ENCODE measurements around the gene SPPL2C. TPM values are rescaled to one million over a fixed set of nuclear protein-coding genes. Genes with fewer than 3 reads are reported as not detected.
"Not testable (repeated sequence)": the region's sequence is repeated elsewhere in the genome, so short reads cannot be mapped to it uniquely, and the experiment has no call there.

Gene SPPL2C
- total RNA-seq, 2 experiments from 2014 or later: not detected

DNA sequence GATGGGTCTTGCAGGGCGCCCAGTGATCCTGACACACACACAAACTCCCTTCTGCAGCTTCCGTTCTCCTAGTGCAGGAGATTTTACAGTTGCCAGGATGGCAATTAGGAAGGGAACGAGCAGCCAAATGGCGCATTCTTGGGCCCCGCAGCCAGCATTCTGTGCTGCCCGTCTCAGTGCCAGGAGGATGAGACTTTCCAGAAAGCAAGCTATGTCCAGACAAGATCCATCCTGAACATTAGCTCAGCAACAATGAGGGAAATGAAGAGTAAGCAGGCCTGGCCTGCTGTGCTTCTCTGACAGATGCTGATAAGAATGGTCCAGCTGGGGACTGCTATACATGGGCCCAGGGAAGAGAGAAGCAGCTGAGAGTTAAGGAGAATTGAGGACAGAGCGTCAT, 16.5 kb downstream of the SPPL2C start:
- Mint-ChIP-seq H3K4me1 (peaks cover 7% of the 10 kb centered on the region), H3K4me3 (no peak overlapping the region), H3K9me3 (ENCODE audit: low read depth) (no peaks in the 10 kb centered on the region), H3K27ac (no peak overlapping the region), H3K27me3 (peaks cover 51% of the 10 kb centered on the region), H3K36me3 (no peaks in the 10 kb centered on the region)
- ATAC-seq (no peak), DNase-seq (no peak)
- CTCF ChIA-PET: interaction anchor here (1.5 kb wide), 1 partner anchor 9 kb away, joined by 5 read pairs; no protein-coding TSS in a partner anchor

DNA sequence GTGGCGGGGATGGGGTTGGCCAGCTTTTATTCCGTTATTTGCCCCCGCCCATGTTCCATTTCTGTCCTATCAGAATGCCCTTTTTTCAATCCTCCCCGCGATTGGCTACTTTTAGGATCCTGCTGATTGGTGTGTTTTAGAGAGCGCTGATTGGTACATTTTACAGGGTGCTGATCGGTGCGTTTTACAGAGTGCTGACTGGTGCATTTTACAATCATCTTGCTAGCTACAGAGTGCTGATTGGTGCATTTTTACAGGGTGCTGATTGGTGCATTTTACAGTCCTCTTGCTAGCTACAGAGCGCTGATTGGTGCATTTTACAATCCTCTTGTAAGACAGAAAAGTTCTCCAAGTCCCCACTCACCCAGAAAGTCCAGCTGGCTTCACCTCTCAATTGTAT, 17.4 kb downstream of the SPPL2C start:
- H3K36me3 Mint-ChIP-seq; ATAC-seq; H3K4me3 Mint-ChIP-seq; H3K27ac Mint-ChIP-seq; H3K4me1 Mint-ChIP-seq; DNase-seq; H3K9me3 Mint-ChIP-seq (ENCODE audit: low read depth): not testable (repeated sequence)
- CTCF ChIA-PET: interaction anchor here (1.5 kb wide), 1 partner anchor 10 kb away, joined by 5 read pairs; no protein-coding TSS in a partner anchor
- peaks cover 57% of the 10 kb centered on the region for H3K27me3 Mint-ChIP-seq

DNA sequence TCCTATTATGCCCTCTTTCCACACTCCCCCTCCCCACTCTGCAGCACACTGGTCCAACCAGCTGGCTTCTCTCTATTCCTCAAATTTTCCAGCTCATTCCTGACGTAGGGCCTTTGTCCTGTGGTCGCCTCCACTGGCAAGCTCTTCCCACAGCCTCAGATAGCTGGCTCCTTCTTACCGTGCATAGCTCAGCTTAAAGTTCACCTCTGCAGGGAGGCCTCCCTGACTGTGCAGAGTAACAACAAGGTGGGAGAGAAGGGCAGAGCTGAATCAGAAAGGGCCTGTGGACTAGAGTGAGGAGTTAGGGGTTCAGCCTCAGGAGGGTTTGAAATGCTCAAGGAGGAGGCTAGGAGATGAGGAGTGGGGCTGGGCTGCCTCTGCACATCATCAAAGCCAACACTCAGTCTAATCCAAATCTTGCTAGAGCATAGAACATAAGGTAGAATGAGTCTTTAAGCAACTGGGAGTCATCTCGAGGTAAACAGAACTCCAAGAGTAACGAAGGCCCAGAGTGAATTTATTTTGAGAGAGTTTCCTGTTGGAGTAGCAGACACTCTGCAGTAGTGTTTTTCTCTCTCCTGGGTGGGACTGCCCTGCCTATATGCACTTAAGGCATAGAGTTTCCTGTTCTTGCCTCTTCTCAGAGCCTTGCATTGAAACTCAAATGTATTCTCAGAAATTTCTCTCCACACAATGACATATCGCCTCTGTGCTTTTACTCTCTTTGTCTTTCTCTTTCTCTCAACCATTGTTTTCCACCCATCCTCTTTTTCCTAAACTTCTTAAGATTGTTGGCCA, 19.4 kb downstream of the SPPL2C start:
- no peak for ATAC-seq
- Mint-ChIP-seq H3K9me3 (ENCODE audit: low read depth) (no peaks in the 10 kb centered on the region), H3K27ac (no peak overlapping the region)

GRCh38 chr17:45867171-45867570, 22.5 kb downstream of the SPPL2C start:
- Mint-ChIP-seq H3K4me1 (peaks cover 13% of the 10 kb centered on the region), H3K9me3 (ENCODE audit: low read depth) (no peaks in the 10 kb centered on the region), H3K27me3 (peaks cover 41% of the 10 kb centered on the region), H3K36me3 (no peaks in the 10 kb centered on the region), H3K4me3 (no peak overlapping the region), H3K27ac (no peak overlapping the region)
- ATAC-seq (no peak), DNase-seq (no peak)
- CTCF ChIA-PET: no interaction called here

More for the DNA sequence above, 19.4 kb downstream of the SPPL2C start:
- Mint-ChIP-seq H3K4me3 (no peak overlapping the region), H3K27me3 (peaks cover 52% of the 10 kb centered on the region), H3K36me3 (no peaks in the 10 kb centered on the region), H3K4me1 (peaks cover 7% of the 10 kb centered on the region)
- CTCF ChIA-PET: interaction anchor here (1.1 kb wide), 1 partner anchor 85 kb away, joined by 3 read pairs; no protein-coding TSS in a partner anchor
- no peak for DNase-seq

DNA sequence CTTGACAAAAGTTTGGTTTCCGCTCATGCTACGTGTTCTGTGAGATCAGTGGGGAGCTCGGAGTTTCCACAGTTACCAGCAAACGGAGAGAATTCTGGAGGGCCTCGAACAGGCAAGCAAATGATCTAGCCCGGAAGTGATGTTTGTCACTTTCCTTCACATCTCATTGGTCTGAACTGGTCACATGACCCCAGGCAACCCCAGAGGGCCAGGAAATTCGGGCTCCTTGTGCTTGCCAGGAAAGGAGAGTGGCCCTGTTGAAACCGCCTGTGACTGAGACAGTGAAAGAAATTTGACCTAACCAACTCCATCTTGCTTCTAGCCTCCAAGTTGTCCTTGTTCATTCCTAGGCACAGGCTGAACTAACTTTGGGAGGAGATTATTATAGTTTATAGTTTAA, 23.0 kb downstream of the SPPL2C start:
- peaks cover 37% of the 10 kb centered on the region for H3K27me3 Mint-ChIP-seq
- ATAC-seq: no peak
- CTCF ChIA-PET: no interaction called here

GRCh38 chr17:45868276-45868675, 23.6 kb downstream of the SPPL2C start:
- H3K27ac Mint-ChIP-seq: no peak overlapping the region
- peaks cover 14% of the 10 kb centered on the region for H3K4me1 Mint-ChIP-seq
- CTCF ChIA-PET: no interaction called here
- ATAC-seq (no peak), DNase-seq (no peak)
- no peaks in the 10 kb centered on the region for H3K36me3 Mint-ChIP-seq
- H3K4me3 Mint-ChIP-seq: no peak overlapping the region
- peaks cover 33% of the 10 kb centered on the region for H3K27me3 Mint-ChIP-seq
- H3K9me3 Mint-ChIP-seq (ENCODE audit: low read depth): no peaks in the 10 kb centered on the region

More for the DNA sequence above, 23.0 kb downstream of the SPPL2C start:
- no peak for DNase-seq
- Mint-ChIP-seq H3K27ac (no peak overlapping the region), H3K9me3 (ENCODE audit: low read depth) (no peaks in the 10 kb centered on the region), H3K4me3 (no peak overlapping the region), H3K4me1 (peaks cover 13% of the 10 kb centered on the region), H3K36me3 (no peaks in the 10 kb centered on the region)

GRCh38 chr17:45869676-45870341, 25.1 kb downstream of the SPPL2C start:
- CTCF ChIA-PET: interaction anchor here (0.6 kb wide), 1 partner anchor 112 kb away, joined by 3 read pairs; no protein-coding TSS in a partner anchor
- no peak overlapping the region for H3K4me3 Mint-ChIP-seq
- H3K36me3 Mint-ChIP-seq: no peaks in the 10 kb centered on the region
- no peak overlapping the region for H3K27ac Mint-ChIP-seq
- DNase-seq: no peak
- no peaks in the 10 kb centered on the region for H3K9me3 Mint-ChIP-seq (ENCODE audit: low read depth)
- H3K27me3 Mint-ChIP-seq: peaks cover 24% of the 10 kb centered on the region
- no peak for ATAC-seq
- H3K4me1 Mint-ChIP-seq: peaks cover 14% of the 10 kb centered on the region

DNA sequence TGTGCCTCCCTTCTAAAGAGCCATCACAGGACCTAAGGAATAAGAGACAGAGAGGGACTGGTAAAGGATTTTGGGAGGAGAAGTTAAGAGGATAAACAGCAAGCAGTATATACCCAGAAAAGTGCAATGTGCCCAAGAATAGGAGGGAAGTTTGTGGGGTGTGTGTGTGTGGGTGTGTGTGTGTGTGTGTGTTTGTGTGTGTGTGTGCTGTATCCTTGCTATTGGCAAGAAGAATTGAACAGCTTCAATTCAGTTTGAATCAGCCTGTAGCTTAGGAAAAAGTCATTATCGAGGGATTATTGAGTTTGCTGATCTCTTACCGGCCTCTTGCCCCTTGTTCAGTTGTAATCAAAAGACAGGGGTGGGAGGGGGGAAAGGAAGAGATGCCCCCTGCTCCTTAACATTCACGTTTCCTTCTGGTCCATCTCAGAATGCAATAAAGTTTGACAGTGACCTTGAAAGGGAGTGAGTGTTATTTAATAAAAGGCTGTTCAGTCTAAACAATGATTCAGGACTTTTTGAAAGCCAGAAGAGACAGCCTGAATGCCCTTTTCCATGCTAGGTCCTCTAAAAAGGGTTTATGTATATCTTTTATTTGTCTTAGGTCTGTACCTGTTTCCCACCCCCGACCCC, 25.8 kb downstream of the SPPL2C start:
- no peak for ATAC-seq
- Mint-ChIP-seq H3K27ac (no peak overlapping the region), H3K4me1 (peaks cover 14% of the 10 kb centered on the region), H3K9me3 (ENCODE audit: low read depth) (no peaks in the 10 kb centered on the region), H3K27me3 (peaks cover 21% of the 10 kb centered on the region), H3K4me3 (no peak overlapping the region), H3K36me3 (no peaks in the 10 kb centered on the region)
- no peak for DNase-seq
- CTCF ChIA-PET: interaction anchor here (0.5 to 0.6 kb wide), 2 partner anchors 111 to 258 kb away, joined by 3 read pairs; no protein-coding TSS in a partner anchor

DNA sequence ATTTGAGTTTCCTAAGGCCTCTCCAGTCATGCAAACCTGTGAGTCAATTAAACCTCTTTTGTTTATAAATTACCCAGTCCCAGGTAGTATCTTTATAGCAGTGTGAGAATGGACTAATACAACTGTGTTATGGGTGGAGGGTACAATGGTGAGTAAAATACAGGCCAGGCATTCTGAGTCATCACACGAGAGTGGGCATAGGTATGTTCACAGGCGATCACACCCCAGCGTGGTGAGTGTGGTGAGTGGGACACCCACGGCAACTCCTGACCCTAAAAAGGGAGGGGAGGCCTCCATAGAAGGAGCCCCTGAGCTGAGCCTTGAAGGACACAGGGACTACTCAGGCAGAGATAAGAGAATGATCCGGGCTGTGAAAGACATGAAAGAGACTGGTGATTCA, 27.0 kb downstream of the SPPL2C start:
- DNase-seq (no peak), ATAC-seq (no peak)
- Mint-ChIP-seq H3K36me3 (no peaks in the 10 kb centered on the region), H3K4me3 (no peak overlapping the region), H3K27me3 (peaks cover 21% of the 10 kb centered on the region), H3K9me3 (ENCODE audit: low read depth) (no peaks in the 10 kb centered on the region), H3K27ac (no peak overlapping the region), H3K4me1 (peaks cover 14% of the 10 kb centered on the region)
- CTCF ChIA-PET: interaction anchor here (0.6 kb wide), 1 partner anchor 74 kb away, joined by 3 read pairs; no protein-coding TSS in a partner anchor

GRCh38 chr17:45873728-45874127, 29.0 kb downstream of the SPPL2C start:
- Mint-ChIP-seq H3K27ac (no peak overlapping the region), H3K9me3 (ENCODE audit: low read depth) (no peaks in the 10 kb centered on the region), H3K4me3 (no peak overlapping the region), H3K4me1 (peaks cover 14% of the 10 kb centered on the region), H3K27me3 (peaks cover 16% of the 10 kb centered on the region), H3K36me3 (no peaks in the 10 kb centered on the region)
- CTCF ChIA-PET: interaction anchor here (1.2 to 2.6 kb wide), 3 partner anchors 20 to 76 kb away, joined by 3 to 11 read pairs (median 4); partner anchors contain the start of gene MAPT
- ATAC-seq (peak; percentile 91), DNase-seq (peak; percentile 62)

GRCh38 chr17:45874151-45874550, 29.5 kb downstream of the SPPL2C start:
- ATAC-seq: no peak
- H3K27me3 Mint-ChIP-seq: peaks cover 16% of the 10 kb centered on the region

DNA sequence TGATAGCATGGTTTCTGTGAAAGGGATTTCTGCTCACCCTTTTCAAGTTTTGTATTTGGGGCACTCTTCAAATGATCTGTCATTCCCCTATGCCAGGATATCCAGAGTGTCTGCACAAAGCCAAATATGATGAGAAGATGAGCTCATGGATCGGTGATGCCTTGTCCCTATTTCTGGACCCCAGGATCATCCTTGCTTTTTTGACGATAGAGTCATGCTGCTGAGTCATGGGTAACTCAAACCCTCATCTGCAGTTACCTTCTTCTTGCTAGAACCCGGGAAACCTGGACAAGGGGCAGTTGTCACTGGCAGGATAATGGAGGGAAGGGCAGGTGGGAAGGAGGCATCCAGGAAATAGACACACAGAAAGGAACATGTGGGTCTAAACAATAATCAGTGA, 31.9 kb downstream of the SPPL2C start:
- Mint-ChIP-seq H3K27ac (no peak overlapping the region), H3K27me3 (peaks cover 16% of the 10 kb centered on the region), H3K36me3 (no peaks in the 10 kb centered on the region), H3K4me3 (no peak overlapping the region), H3K4me1 (peaks cover 14% of the 10 kb centered on the region), H3K9me3 (ENCODE audit: low read depth) (no peaks in the 10 kb centered on the region)
- CTCF ChIA-PET: interaction anchor here (0.8 kb wide), 1 partner anchor 242 kb away, joined by 3 read pairs; no protein-coding TSS in a partner anchor
- DNase-seq (no peak), ATAC-seq (no peak)

More at GRCh38 chr17:45874151-45874550, 29.5 kb downstream of the SPPL2C start:
- DNase-seq: no peak
- CTCF ChIA-PET: interaction anchor here (1.2 to 2.6 kb wide), 3 partner anchors 20 to 75 kb away, joined by 3 to 11 read pairs (median 4); partner anchors contain the start of gene MAPT
- peaks cover 14% of the 10 kb centered on the region for H3K4me1 Mint-ChIP-seq
- no peak overlapping the region for H3K4me3 Mint-ChIP-seq
- no peaks in the 10 kb centered on the region for H3K9me3 Mint-ChIP-seq (ENCODE audit: low read depth)
- no peaks in the 10 kb centered on the region for H3K36me3 Mint-ChIP-seq
- H3K27ac Mint-ChIP-seq: no peak overlapping the region

GRCh38 chr17:45877467-45877866, 32.8 kb downstream of the SPPL2C start:
- Mint-ChIP-seq H3K4me1 (peaks cover 10% of the 10 kb centered on the region), H3K36me3 (no peaks in the 10 kb centered on the region), H3K9me3 (ENCODE audit: low read depth) (no peaks in the 10 kb centered on the region), H3K27me3 (peaks cover 16% of the 10 kb centered on the region), H3K27ac (no peak overlapping the region), H3K4me3 (no peak overlapping the region)
- ATAC-seq (no peak), DNase-seq (no peak)
- CTCF ChIA-PET: interaction anchor here (0.8 kb wide), 1 partner anchor 243 kb away, joined by 3 read pairs; no protein-coding TSS in a partner anchor

Data from activated CD8-positive, alpha-beta memory T cell treated with anti-CD3 and anti-CD28 coated beads, Interleukin-2, amount 10 ng/mL, durations not matched to agents 7 days and 5 days (primary cell).